NCI-H446 (cell line): ENCODE measurements around the gene KCND2.
"Not testable (repeated sequence)": the region's sequence is repeated elsewhere in the genome, so short reads cannot be mapped to it uniquely, and the experiment has no call there.

Experiments used
- DNase-seq, 2 experiments: peaks; one replicate each; lab custom pipeline; 2025; lab: John Stamatoyannopoulos, UW

The KCND2 gene

DNA sequence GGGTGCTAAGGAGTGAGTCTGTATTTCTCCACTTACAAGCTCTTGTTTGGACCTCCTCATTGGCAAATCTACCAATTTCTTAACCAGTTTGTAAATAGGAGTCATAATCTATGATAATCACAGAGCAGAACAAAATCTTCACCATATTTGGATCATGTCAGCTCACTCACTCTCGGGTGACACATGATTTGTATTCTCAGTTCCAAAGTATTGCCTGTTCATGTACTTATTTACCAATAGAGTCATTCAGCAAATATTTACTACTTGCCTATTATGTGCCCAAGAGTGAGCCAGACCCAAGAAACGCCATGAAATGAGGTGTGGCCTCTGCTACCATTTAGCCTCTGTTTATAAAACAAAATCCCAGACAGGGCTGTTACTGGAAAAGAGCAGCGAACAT lies 470.2 kb downstream of the KCND2 start:
- no peak for DNase-seq

DNA sequence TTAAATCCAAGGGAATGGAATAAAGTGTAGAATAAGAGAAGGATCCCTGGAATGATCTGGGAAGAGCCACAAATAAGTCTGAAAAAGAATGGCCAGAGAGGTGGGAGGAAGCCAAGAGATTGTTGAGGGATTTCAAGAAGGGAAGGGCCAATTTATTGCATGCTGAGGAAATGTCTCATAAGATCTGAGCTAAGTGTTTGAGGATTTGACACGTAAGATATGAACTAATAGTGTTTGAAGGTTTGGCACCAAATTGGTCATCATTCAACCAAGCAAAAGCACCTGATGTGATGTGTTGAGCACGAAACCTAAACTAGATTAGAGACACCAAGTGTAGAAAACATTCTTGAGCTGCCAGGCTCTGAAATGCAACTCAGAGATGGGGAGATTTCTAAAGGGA lies 487.1 kb downstream of the KCND2 start:
- no peak for DNase-seq

- DNase-seq = no peak
Measured at GRCh38 chr7:120760851-120761250, 487.9 kb downstream of the KCND2 start.

DNA sequence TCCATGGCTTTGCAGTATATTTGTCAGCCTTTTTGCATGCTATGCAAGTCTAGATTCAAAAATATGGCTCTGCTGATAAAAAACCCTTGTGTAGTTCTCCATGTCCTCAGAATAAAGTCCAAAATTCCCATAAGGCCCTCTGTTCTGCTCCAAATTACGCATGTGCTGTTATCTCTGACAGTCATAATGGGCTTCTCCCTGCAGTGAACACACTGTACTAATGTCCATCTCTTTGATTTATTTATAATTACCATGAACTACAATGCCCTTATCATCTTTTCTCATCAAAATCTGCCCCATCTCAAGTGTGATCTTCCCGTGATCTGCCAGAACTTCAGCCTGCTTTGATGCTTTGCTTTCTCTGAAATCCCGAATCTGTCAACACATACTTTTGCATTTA lies 497.2 kb downstream of the KCND2 start:
- no peak for DNase-seq

DNA sequence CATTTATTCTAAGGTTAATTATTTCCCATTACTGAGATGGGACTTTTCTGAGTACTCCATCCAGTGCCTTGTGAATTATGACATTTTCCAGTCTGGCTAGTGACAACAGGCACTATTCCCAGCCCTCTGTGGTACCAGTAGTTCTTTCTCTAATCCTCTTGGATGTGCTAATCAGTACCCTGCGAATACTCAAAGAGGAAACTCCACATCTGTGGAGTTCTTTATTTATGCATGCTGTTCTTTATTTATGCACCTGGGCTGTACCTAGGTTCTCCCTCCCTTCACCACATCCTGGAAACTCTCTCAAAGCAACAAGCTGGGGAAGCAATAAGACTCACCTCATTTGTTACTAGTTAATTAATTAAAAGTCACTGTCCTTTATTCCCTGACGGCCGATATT lies 501.5 kb downstream of the KCND2 start:
- DNase-seq = no peak

- DNase-seq = peak in 1 of 2 experiments; percentile 6
Measured at GRCh38 chr7:120775755-120776154, 502.8 kb downstream of the KCND2 start.

GRCh38 chr7:120779078-120779477 lies 506.1 kb downstream of the KCND2 start:
- DNase-seq = not testable (repeated sequence)

- DNase-seq = not testable (repeated sequence)
Measured at GRCh38 chr7:120780451-120780850, 507.5 kb downstream of the KCND2 start.

- DNase-seq = no peak
Measured at GRCh38 chr7:120780938-120781337, 508.0 kb downstream of the KCND2 start.

DNA sequence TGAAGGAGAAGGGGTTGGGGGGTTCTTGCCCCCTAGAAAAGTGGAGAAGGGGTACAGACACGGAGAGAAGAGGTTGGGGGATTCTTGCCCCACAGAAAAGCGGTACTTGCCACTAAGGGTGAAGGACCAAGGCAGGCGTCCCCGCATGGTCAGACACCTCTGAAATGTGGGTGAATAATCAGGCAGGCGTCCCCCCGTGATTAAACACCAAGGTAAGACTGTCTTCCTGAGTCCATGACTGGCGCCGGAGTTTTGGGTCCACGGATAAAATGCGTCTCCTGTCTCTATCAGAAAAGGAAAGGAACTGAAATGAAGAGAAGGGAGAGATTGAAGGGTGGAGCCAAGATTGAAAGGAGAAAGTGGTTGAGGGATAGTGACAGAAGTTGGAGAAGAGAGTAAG lies 508.9 kb downstream of the KCND2 start:
- not testable (repeated sequence) for DNase-seq

GRCh38 chr7:120783273-120783672 lies 510.3 kb downstream of the KCND2 start:
- no peak for DNase-seq

DNA sequence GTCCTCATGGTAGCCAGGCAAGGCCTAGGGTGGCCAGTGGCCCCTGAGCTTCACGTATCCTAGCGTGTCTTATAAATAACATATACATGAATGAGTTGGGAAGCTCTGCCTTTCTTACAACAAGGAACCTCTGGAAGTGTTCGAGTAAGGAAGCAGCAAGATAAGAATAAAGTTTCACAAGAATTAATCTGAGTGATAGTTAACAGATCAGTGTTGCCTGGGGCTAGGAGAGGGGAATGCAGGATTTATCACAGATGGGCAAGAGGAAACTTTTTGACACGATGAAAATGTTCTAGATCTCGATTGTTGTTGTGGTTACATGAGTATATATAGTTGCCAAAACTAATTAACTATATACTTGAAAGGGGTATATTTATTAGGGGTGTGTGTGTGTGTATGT lies 510.7 kb downstream of the KCND2 start:
- DNase-seq = no peak

- peak in 1 of 2 experiments; percentile 26 for DNase-seq
Measured at GRCh38 chr7:120785095-120785494, 512.1 kb downstream of the KCND2 start.

DNA sequence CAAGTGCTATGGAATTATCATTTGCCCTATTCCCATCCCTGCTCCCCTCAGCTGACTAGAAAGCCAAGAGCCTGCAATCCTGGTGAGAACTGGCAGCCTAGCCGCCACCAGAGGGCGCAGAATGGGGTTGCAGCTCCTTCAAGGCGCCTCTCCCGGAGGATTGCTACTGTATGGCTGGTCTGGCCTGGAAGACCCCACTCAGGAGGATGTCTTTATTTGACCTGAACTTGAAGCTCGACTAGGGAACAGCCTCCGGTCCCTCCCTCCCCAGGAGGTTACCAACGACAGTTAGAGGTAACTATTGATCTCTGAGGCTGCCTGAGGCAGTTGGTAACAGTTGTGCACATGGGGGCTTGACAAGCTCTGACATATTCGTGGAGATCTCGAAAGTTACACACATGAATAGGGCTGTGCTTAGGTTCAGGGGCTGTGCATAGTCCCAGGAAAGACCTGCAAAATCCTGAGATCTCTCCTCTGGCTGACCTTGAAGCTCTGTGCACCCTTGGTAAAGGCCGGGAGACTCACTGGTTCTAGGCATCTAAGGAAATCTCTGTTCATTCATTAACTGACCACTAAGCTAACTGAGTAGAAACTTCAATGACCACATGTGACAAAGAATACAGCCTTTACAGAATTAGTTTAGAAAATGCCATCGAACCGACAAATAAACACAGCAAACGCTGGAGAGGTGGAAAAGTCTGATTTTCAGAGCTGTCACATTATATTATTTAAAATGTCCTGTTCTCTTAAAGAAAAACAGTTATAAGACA lies 519.3 kb downstream of the KCND2 start:
- DNase-seq = peak in 1 of 2 experiments; percentile 60

DNA sequence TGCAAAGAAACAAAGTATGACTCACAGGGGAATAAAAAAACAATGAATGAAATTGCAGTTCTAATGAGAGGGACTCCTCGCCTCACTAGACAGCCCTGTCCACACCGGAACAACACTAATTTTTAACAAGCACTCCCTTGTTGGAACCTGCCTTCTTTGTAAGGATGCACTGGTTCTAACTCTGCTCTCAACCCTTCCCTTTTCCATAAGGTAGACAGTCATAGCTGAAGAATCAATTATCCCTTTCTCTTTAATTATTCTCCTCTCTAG lies 519.8 kb downstream of the KCND2 start:
- DNase-seq = no peak

DNA sequence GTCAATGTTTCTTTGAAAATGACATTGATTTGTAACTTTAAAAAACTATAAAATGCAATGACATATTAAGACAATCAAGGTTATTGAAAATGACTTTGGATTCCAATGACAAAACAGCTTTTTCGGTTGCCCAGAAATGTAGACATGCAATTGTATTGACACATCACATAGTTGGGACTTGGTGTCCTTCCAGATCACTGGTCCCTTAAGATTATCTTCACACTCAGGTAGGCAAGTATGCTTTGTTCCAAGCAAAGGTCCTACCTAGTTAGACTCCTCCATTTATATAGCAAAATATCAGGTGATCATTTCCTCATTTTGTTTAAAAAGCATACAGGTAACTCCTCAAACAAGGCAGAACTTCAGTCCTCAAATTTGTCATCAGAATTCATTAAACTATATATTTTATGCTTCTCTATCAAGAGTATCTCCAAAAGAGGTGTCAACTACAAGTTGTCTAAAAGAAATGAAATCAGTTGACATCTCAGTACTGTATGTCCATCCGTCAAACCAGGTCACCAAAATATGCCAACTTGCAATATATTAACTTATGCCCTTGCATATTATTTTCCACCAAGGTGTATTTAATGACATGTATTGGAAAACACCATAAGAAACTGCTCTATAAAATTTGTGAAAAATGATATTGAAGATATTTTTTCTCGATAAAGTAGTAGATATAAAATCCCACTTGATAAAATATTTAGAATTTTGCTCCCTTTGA lies 520.4 kb downstream of the KCND2 start:
- no peak for DNase-seq

- no peak for DNase-seq
Measured at GRCh38 chr7:120794106-120794729, 521.2 kb downstream of the KCND2 start.

GRCh38 chr7:120797026-120797645 lies 524.2 kb downstream of the KCND2 start:
- no peak for DNase-seq

GRCh38 chr7:120799147-120799546 lies 526.2 kb downstream of the KCND2 start:
- DNase-seq = no peak
